ENCODE measurements around the gene RBSN.

The RBSN gene

DNA sequence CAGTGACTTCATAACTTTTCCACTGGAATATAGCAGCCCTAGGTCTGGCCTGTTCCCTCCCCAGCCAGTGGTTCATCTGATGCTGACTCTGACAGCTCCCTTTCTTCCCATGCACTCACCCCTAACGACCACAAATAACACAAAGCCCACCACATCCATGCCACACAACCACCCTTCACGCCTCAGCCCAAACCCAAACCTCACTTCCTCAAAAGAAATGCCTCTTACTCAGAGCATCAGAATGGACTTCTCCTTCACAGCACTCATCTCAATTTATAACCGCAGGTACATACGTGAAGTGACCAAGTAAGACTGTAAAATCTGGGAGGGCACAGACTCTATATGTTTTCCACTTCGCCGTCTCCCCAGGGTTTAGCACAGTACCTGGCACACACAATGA lies 1.1 kb downstream of the RBSN start:
- no peak for DNase-seq

DNA sequence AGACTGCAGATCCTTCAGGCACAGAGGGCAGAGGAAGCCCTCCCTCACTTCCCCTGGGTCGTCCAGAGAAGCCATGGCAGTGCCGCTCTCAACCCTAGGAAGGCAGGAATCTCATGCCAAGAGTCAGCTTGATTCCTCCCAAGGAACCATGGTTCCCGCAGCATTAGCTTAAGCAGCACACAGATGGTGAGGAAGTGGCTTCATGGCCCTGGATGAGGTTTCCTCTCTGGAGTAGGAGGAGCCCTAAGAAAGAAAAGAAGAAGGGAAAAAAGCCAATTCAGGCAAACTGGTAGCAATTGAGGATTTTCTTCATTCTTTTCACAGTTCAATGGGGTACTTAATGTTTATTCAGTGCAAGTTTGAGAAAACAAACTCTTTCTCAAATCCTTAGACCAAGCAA lies 2.9 kb downstream of the RBSN start:
- DNase-seq: no peak

DNA sequence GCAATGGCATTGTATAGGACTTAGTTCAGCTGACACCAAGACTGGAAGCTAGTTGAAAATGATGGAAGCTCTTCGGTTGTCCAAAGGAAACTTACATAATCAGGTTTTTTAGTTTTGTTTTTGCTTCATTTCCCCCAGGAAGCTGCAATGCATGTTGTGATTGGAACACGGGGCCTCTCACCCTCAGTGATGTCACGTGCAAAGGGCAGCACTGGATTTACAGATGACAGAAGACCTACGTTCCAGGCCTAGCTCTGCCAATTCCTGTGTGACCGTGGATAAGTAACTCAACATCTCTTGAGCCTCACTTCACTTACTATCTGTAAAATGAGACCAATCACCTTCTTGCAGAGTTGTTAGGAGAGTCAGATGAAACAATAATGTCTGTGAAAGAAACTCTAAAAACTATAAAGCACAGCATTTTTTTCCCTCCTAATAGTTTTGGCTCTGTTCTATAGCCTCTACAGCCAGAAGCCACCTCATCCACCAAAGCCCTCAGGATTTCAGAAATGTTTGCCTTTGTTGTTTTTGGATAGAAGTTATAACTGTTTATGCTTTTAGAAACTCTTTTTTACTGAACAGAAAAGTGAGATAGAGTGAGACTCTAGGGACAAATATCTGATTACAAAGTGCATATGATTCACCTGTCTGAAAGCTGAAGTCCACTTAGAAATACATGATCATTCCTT lies 4.6 kb downstream of the RBSN start:
- no peak for DNase-seq

DNA sequence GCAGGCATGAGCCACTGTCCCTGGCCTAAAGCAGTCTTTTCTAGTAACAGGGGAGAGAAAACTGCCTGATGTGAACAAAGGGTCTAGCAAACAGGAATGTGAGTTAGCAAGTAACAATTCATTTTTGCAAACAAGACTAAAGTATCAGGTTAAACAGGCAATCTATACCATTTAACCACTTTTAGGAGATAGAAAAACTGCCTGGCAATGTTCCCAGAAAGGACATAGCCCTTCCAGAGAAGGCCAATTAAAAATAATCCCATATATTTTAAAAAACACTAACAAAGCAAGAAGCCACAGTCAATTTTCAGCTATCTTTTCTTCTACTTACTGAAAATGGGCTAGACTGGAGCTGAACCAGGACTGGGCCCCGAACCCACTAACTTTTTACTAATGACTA lies 6.3 kb downstream of the RBSN start:
- DNase-seq: no peak

DNA sequence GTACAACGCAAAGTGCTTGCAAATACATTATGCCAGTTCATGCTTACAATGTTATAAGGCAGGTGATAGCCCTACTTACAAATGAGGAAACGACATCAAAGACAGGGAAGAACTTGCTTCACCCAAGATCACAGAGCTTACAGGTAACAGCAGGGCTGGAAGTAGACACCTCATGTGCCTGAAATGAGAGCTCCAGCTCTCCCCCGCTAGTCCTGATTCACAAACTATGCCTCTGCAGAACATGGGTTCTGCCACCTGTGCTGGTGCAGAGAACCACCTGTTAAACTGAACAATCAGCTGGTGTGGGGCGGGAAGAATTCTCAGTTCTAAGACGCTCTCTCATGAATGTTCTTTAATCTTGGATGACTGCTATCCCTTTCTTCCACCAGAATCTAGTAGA lies 7.4 kb downstream of the RBSN start:
- DNase-seq: no peak

DNA sequence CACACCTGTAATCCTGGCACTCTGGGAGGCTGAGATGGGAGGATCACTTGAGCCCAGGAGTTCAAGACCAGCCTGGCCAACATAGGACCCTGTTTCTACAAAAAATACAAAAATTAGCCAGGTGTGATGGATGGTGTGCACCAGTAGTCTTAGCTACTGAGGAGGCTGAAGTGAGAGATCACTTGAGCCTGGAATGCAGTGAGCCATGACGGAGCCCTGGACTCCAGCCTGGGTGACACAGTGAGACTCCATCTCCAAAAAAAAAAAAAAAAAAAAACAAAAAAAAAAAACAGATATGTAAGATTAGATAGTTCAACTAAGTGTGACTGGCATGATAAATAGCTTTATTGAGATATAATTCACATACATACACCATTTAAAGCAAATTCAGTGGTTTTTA lies 9.7 kb downstream of the RBSN start:
- no peak for DNase-seq

DNA sequence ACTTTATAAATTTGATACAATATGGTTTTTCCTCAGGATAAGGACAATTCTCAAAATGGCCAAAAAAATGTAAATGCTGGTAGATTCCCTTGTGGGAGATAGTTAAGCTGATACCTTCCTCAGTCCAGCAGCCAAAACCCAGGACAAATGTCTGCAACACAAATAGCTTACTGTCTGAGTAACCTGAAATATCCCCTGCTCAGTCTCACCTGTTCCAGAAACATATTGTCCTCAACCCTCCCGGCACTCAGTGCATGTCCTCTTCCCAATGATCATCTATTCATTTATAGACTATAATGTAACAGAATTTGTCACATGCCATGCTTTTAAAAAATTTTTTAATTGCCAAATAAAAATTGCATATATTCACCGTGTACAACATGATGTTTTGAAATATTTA lies 12.2 kb downstream of the RBSN start:
- DNase-seq: no peak

DNA sequence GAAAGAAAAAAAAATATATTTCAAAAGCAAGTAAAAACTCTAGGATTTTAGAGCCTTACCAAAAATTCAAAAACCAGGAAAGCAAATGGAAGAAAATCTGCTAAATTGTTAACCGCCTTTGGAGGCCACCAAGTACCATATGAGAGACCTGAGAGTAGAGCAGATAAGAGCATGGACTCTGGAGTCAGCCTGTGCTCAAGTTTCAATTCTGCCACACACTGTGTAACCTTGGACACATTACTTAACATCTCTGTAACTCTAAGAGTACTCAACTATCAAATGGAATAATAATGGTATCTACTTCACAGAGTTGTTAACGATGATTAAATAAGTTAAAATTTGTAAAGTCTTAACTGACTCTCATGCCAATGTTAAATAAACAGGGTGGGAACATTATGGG lies 12.7 kb downstream of the RBSN start:
- no peak for DNase-seq

DNA sequence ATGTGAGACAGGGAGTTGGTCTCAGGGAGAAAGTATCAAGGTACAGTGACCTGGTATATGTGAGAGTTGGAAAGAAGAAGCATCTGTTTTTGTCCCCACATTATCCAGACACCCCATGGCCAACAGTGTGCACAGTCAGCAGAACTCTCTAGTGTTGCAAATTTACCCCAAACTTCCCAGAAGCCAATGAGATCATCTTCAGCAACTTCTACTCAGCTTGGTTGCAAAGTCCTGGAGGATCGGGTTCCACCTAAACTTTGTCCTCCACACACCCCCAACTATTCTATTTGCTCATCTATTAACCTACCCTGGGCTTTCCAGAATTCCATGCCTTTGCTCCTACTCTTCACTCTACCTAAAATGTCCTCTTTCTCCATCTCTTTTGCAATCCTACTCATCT lies 15.7 kb downstream of the RBSN start:
- no peak for DNase-seq

DNA sequence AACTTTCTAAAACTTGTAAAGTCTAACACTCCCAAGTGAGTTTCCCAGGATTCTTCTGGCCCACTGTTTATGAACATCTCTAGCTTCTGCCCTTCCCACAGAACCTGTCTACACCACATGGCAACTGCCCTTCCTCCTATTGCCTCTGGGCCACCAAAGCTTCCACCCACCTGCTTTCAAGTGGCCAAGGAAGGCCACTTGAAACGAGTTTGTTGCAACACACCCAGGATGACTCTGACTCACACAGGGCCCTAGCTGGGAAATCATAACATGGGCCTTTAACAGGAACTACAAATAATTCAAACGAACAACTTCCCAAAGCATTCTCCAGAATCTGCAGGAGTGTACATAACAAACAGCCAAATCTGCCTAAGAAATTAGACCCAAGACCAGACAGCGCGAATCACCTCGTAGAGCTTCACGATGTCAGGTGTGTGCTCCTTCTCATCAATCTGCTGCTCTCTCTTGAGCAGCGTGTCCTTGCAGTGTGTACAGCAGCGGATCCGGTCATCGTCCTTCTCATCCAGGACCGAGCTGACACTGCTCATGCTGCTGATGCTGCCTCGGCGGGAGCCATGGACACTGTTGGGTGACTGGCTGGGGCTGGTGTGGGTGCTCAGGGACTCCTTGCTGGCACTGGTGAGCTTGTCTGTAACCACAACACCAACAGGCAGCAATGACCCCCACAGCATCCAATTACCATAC lies 16.8 kb downstream of the RBSN start:
- DNase-seq: no peak

DNA sequence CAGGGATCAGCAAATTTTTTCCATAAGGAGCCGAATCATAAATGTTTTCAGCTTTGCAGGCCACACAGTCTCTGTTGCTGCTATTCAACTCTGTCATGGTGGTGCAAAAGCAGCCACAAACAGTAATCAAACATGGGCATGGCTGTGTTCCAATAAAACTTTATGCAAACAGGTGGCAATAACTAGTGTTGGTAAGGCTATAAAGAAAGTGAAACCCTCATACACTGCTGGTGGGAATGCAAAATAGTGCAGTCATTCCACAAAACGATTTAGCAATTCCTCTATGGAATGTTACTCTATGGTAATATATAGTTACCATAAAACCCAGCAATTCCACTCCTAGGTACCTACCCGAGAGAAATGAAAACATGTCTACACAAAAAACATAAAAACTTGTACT lies 19.9 kb downstream of the RBSN start:
- DNase-seq: no peak

DNA sequence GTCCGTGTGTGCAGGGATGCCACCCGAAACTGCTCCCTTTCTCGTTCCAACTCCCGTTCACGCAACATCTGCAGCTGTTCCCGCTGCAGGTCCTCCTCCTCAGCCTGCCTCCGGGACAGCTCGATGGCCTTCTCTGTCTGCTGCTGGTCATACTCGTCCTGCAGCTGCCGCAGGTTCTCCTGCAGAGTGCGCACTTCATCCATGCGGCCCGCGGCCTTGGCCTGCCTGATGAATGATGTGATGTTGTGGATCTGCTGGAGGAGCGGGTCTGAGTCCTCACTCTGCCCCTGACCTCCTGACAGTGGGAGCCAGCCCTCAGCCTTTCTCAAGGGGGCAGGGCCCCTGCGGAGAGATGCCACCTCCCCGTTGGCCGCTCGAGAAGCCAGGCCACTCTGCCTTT lies 24.4 kb downstream of the RBSN start:
- no peak for DNase-seq

DNA sequence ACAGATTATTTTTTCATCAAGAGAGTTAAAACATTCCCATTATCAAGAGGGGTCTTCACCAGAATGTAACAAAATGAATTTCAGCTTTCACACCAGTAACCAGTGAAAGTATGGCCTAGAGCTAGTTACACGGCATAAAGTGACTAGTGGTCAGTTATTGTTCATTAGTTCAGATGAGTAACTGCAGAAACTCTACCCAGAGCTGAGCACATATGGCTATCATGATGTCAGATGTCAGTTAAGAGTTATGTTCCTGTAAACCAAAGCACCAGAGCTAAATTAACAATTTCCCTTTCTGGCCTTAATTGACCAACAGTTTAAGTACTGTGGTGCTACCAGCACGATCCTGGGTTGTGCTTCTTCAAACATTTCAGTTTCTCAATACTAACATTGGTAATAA lies 27.2 kb downstream of the RBSN start:
- DNase-seq: no peak

DNA sequence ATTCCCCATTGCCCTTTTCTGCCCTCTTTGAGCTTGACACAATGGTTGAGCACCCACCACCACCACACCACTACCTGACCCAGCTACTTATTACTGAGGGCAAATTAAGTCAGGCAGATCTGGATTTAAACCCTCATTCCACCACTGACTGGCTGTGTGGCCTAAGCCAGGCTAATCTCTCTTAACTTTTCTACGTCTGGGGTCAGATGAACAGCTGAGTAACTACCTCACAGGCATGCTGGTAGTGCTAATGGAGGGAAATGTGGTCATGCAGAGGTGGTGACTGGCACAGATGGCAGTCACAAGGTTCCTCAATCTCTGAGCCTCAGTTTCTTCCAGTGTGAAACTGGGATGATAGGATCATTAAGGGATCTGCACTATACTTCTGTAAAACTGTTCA lies 29.5 kb downstream of the RBSN start:
- no peak for DNase-seq

DNA sequence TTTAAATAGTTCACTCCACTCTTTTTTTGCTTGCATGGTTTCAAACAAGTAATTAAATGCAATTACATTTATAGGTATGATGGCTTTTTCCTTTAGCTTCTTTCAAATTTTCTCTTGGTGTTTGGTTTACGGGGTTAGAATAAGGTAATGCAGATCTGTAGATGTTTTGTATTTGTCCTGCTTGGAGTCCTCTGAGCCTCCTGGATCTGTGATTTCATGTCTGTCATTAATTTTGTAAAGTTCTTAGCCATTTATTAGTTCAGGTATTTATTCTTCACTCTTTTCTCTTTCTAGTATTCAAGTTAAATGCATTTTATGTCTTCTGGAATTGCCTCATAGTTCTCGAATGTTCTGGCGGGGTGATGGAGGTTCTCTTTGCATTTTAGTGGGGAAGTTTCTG lies 32.5 kb downstream of the RBSN start:
- no peak for DNase-seq

DNA sequence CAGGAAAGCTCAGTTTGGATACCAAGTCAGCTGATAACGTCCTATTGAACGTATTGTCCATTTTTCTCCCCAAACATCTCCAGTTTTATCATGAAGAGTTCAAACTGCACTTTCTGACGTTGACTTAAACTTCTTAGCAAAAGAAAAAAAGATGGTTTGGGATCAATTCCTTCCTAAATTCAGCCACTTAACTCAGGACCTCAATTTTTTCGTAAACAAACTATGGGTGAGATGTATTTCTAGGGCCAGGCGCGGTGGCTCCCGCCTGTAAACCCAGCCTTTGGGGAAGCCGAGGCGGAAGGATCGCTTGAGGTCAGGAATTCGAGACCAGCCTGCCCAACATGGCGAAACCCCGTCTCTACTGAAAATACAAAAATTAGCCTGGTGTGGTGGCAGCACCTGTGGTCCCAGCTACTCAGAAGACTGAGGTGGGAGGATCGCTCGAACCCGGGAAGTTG lies 33.4 kb downstream of the RBSN start:
- no peak for DNase-seq

DNA sequence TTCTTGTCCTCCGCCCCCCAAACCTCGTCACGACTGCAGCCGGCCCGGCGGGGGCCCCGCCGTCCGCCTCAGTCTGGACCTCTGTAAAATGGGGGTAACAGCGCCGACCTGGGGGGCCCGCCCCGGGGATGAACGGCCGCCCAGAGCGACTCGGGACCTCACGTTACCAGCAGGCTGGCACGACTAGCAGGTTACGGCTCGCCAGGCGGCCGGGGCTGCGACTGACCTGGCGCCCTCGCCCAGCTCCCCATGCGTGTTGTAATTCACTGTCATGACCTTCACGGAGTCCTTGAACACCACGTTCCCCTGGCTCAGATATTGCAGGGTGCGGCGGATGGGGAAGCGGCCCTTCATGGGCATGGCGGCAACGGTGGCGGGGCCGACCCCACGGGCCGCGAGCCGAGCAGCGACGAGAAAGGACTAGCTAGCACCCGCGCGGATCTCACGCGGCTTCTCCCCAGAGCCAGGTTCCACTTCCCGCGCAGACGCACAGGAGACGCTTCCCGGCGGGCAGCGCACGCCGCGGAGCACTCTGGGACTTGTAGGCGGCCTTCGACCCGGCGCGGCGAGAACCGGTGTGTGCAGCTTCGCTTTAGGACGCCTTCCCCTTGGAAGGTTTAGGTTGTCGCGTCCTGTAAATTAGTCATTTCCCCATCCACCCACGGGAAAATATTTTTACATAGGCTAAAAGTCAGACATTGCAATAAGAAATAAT lies 34.0 kb downstream of the RBSN start, which contains the start of gene MRPS25:
Gene MRPS25 (minus strand): TSS at position 481 of the 715 bp plus-strand sequence. CDS start 121 bp downstream, at position 360.
- DNase-seq: peak; percentile 60

DNA sequence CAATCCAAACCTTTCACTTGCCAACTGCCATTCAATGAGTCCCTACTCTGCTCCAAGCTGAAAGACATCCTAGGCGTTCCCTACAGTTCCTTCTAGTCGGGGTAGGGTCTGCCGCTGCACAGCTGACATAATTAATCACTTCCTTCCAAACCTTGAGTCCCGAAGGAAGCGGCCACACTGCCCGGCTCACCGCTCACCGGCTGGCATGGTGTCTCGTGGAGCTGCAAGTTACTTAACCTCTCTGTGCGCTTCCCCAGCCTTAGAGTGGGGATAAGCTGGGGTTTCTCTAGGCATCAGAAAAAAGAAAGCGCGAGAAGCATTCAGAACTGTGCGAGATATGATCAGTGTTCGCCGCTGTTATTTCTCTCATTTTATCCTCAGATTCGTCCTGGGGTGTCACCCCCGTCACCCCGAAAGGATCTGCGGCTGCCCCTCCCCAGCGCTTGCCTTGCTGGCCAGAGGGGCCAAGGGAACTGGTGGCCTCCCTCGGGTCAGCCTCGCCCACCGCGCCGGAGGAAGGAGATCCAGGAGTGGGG lies 34.6 kb downstream of the RBSN start:
- DNase-seq: no peak

DNA sequence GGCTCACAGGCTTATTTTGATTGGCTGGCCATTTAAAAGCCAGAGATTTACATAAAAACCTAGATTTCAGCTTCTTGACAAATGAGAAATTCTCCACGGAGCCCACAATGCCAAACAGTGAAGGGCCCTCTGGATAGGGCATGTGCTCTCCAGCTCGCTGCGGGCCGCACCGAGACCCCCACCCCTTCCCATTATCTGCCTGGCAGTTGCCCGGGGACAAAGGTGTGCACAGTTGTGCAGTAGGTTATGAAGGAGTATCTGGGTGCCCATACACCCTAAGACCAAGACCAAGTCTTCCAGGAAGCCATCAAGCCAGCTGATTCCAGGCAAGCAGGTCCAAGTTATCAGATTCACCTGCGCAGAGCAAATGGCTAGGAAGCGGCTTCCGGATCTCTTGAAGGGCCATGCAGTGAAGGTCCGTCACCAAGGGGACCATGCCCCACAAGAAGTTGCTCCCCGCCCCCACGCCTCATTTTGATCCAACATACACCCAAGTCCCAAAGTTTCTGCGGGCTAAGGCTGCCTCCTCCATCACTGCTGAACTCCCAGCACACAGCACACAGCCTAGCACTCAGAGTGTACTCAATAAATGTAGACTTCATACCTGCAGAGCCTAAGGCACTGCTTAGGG lies 35.2 kb downstream of the RBSN start:
- DNase-seq: no peak

DNA sequence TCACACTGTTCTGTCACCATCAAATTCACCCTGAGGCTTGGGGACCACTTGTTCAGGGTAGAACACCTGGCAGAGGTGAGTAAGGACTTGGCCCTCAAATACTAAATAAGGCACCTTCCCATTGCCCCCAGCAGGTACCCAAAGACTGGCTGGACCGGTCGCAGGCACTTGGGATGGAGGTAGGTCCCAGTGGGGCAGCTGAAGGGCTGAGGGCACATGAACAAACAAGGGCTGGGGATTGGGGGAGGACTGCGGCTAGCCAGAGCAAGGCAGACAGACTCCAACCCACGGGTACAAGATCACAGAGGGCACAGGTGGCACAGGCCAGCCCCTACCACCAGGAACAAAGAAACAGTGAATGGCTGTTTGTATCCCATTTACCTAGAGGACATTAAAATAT lies 35.7 kb downstream of the RBSN start:
- no peak for DNase-seq

DNA sequence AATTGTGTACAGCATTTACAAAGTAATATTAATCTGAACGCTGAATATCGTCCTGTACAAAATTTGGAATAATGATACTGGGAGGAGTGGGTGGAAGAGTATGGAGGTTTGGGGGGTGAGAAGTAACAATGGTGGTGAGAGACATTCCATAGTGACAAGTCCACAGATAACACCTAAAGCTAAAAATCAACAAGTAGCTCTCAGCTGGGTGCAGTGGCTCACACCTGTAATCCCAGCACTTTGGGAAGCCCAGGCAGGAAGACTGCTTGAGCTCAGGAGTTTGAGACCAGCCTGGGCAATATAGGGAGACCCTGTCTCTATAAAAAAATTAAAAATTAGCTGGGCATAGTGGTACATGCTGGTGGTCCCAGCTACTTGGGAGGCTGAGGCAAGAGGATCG lies 38.9 kb downstream of the RBSN start:
- DNase-seq: no peak

DNA sequence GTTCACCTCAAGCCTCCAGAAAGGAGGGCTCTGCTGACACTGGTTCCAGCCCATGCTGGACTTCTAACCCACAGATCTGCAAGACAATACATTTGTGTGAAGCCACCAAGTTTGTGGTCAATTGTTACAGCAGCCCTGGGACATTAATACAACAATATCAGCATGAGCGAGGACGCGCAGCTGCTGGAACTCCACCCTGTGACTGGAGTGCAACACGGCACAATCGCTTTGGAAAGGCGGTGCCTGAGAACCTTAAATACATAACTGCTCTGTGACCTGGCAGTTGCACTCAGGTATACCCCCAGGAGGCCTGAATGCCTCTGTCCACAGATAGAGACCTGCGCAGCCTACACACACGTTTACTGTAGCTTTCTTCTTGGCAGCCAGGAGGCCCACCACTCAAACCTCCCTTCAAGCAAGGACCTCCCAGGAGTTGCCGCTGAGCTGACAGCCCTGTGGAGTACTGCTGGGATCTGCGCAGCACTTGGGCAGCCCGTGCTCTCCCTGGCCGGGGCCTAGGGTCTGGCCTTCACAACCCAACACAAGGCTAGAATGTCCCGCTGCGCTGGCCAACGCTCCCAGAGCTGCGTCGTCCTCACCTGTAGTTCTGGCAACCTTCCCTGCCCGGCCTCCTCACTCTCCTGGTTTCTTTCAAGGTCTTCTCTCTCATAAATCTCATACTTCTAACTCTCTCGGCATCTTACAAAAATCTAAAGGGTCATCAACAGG lies 42.1 kb downstream of the RBSN start:
- DNase-seq: no peak
